PC-9 (cell line): ENCODE results near the gene HPS6.
"Not testable (repeated sequence)": the region's sequence is repeated elsewhere in the genome, so short reads cannot be mapped to it uniquely, and the experiment has no call there.

Experiments used
- EZH2 ChIP-seq: fragments of 200-600 bp; sonication (generic); IDR thresholded peaks from 2 replicates; pipeline ENCODE4 v1.8.0; 2017; ENCODE audit warnings: antibody characterized with exemption, low read depth
- TF ChIP-seq, protein P1 (sequence below): fragments of 200-600 bp; sonication (generic); conservative IDR thresholded peaks from 2 replicates; pipeline ENCODE4 v1.6.1; 2017; ENCODE audit warnings: mixed run types, antibody characterized with exemption, mild to moderate bottlenecking, moderate library complexity

DNA sequence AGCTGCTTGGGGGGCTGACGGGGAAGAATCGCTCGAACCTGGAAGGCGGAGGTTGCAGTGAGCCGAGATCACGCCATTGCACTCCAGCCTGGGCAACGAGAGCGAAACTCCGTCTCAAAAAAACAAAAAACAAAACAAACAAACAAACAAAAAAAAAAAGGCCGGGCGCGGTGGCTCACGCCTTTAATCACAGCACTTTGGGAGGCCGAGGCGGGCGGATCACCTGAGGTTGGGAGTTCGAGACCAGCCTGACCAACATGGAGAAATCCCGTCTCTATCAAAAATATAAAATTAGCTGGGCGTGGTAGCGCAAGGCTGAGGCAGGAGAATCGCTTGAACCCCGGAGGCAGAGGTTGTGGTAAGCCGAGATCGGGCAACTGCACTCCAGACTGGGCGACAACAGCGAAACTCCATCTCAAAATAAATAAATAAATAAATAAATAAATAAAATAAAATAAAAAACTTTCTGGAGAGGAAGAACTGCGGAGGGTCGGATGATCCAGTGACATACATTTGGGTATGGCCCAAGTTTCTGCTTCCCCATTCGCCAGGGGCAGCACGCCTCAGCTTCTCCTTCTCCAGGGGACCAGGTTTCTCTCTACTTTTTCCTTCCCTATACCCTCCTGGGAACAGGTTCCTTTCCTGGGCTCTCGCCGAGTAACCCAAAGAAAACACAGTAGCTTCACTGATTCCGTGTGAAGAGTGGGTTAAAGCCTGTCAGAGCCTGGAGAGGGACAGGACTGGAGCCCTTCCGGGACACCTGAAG lies 10.1 kb upstream of the HPS6 start:
- TF ChIP-seq, protein P1, sequence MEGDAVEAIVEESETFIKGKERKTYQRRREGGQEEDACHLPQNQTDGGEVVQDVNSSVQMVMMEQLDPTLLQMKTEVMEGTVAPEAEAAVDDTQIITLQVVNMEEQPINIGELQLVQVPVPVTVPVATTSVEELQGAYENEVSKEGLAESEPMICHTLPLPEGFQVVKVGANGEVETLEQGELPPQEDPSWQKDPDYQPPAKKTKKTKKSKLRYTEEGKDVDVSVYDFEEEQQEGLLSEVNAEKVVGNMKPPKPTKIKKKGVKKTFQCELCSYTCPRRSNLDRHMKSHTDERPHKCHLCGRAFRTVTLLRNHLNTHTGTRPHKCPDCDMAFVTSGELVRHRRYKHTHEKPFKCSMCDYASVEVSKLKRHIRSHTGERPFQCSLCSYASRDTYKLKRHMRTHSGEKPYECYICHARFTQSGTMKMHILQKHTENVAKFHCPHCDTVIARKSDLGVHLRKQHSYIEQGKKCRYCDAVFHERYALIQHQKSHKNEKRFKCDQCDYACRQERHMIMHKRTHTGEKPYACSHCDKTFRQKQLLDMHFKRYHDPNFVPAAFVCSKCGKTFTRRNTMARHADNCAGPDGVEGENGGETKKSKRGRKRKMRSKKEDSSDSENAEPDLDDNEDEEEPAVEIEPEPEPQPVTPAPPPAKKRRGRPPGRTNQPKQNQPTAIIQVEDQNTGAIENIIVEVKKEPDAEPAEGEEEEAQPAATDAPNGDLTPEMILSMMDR: not testable (repeated sequence)
- TF ChIP-seq EZH2: not testable (repeated sequence)
